Measurements from ENCODE around the gene NID2.

DNA sequence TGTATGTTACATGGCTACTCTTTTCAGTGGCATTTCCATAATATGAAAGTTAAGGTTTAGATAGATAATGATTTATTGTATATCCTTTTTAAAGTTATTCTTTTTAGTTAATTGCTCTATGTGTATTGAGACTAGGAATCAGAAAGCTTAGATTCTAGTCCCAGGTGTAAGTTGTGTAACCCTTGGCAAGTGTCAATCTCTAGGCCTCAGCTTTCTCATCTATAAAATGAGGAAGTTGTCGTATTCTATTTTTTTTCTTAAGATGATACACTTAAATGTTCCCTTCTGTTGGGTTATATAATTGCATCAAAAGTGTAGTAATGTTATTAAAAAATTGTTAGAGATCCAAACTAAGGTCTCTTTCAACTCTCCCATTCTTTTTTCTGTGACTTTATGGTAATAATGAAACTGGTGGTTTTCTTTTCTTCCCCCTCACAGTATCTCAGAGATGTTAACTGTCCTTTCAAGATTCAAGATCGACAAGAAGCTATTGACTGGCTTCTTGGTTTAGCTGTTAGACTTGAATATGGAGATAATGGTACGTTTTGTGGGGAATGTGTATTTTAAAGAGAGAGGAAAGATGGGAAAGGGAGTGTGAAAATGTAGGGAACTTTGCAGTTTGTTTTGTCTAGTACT lies 75.5 kb downstream of the NID2 start:
- TF ChIP-seq, protein P1, sequence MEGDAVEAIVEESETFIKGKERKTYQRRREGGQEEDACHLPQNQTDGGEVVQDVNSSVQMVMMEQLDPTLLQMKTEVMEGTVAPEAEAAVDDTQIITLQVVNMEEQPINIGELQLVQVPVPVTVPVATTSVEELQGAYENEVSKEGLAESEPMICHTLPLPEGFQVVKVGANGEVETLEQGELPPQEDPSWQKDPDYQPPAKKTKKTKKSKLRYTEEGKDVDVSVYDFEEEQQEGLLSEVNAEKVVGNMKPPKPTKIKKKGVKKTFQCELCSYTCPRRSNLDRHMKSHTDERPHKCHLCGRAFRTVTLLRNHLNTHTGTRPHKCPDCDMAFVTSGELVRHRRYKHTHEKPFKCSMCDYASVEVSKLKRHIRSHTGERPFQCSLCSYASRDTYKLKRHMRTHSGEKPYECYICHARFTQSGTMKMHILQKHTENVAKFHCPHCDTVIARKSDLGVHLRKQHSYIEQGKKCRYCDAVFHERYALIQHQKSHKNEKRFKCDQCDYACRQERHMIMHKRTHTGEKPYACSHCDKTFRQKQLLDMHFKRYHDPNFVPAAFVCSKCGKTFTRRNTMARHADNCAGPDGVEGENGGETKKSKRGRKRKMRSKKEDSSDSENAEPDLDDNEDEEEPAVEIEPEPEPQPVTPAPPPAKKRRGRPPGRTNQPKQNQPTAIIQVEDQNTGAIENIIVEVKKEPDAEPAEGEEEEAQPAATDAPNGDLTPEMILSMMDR (IDR thresholded peaks at IDR 0.05), result no peak
- TF ChIP-seq EZH2 (IDR thresholded peaks at IDR 0.05) (no peak), EZH2phosphoT487 (IDR thresholded peaks at IDR 0.05) (no peak)
